Measurements from ENCODE around the gene TESK2.

The TESK2 gene

DNA sequence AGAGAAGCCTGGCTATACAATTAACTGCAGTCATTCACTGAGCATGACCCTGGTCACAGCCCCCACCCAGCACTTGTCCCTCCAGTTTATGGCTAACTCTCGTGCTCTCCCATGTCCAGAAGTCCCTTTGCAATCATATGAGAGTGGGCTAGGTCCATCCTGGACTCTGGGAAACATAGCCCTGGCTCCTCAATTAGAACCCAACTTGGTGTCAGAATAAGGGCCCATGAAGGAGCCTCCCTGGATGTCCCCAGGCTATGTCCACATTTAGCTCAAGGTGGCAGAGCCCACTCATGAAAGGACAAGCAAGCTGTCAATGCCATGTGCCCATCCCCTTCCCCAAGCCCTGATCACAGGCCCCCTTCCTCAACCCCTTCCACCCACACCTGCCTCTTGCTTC is 191.7 kb downstream of the TESK2 start:
- no peak for DNase-seq

- no peak for DNase-seq
Observed at GRCh38 chr1:45297666-45298356, 193.2 kb downstream of the TESK2 start.
